ENCODE measurements around the gene AVEN.

Gene AVEN

DNA sequence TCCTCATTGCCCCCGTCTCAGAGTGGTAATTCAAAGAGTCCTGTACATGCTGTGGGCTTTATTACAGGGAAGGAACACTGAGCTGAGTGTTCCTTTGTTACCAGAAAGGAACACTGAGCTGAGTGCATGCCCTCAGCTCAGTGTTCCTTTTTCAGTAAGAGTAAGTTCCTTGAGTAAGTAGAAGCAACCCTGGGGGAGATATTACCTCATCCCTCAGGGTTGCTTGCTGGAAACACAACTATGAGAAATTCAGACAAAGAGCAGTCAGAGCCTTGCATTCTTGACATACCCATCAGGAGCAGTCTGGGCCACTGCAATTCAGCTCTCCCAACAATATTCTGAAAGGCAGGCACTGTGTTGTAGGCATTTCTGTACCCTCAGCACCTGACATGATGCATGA lies 53.7 kb downstream of the AVEN start:
- DNase-seq (ENCODE audit: low spot score) = no peak

DNA sequence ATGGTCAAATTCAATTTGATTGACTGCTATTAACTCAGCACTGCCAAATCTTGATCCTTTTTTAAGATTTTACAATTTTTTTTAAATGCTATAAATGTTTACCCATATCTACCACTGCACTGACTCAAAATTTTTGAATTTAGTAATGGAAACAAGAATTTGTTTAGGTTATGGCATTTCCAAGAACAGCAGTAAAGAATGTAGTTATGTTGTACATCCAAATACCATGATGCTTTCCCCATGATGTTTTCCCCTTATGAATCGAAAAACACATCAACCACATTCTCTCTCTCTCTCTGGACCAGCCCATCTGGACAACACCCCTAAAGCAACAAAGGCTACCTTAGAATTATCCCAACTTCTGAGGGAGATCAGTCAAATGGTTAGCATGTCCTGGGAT lies 56.5 kb downstream of the AVEN start:
- no peak for DNase-seq (ENCODE audit: low spot score)

GRCh38 chr15:33980159-33980558 lies 58.8 kb downstream of the AVEN start:
- DNase-seq (ENCODE audit: low spot score) = no peak

DNA sequence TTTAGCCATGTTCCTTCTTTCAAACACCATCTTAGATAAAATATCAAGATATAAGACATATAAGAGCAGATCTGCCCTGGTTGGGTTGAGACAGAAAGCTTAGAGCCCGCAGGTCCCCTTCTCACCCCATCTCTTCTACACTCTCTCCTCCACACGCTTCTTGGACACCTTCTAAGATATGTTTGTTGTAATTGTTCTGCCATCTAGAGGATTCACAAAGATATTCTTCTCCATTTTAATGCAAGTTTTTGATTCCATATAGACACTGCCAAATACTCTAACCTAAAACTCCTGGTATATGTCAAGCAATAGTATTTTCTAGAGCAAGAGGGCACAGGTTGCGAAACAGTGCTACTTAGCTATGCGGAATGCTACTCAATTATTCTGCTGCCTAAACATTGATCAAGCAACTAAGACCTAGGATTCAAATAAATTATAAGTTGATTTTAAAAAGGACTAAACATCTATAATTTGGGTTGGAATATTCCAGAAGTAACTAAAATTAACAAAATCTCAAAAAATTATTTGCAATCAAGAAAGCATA lies 63.9 kb downstream of the AVEN start:
- DNase-seq (ENCODE audit: low spot score) = no peak

DNA sequence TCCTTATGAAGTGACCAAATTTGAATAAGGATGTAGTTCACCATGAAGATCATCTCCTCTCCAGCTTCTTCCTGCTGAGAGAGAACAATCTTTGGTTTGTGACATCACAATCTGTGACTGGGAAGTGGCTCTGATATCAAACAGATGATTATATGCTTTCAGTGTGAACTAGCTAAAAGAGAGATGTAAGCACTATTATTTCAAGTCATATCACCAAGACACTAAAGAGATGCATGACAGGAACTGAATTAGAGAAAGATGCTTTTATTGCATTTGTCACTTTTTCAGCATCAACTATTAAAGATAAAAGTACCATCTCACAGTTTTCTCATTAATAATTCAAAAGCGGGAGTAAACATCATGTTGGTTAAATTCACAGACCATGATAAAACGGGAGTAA lies 67.2 kb downstream of the AVEN start:
- no peak for DNase-seq (ENCODE audit: low spot score)

GRCh38 chr15:33968821-33969220 lies 70.2 kb downstream of the AVEN start:
- DNase-seq (ENCODE audit: low spot score) = no peak

DNA sequence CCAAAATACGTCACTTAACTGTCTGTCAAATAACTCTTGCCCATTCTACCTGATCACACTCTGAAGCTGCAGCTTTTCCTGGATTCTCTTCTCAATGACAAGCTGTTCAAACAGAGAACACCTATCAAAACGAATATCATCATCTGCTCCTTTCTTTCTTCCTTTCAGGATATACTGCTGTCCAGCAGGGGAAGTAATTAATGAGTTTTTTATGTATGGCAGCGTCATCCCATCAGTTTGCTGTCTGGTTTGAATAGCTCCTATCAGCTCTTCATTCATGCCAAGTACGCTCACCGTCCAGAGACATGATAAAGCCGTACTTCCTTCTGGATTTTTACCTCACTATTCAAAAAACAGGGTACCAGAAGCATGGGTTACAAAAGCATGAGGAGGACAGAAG lies 70.8 kb downstream of the AVEN start, which contains the start of gene CHRM5:
CHRM5 (plus strand) TSS at position 274 of the 400 bp plus-strand sequence. CDS start 94,221 bp downstream, outside the sequence.
- DNase-seq (ENCODE audit: low spot score) = no peak

DNA sequence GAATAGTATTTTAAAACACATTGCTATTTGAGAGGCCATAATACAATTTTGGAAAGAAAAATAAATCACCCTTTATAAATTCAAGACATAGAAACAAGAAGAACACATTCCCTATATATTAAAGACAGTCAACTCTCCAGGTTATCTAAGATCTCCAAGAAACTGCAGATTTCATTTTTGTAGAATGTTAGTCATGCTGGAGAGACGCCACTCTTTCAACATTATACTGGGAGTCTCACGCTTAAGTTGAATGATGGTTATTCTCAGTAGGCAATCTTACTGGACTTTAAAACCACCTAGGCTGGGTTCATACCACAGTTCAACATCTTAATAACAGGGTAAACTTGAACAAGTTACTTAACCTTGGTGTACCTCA lies 74.4 kb downstream of the AVEN start:
- DNase-seq (ENCODE audit: low spot score) = no peak

GRCh38 chr15:33963831-33964664 lies 75.0 kb downstream of the AVEN start:
- peak; percentile 26 for DNase-seq (ENCODE audit: low spot score)

DNA sequence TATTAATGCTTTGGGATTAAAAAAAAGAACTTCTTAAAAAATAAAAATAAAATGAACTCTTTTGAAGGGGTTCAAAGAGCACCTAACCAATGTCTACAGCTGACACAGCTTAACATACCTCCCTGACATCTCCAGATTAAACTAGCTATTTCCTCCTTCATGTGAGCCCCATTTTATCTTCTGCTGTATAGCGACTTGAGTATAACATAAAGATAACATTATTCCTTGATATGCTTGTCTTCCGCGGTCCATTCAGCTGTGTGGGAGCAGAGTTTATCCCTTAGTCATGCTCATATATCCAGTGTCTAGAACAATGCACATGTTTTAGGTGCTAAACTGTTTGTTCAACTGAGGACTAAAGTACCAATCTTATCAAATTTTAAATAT lies 78.5 kb downstream of the AVEN start:
- no peak for DNase-seq (ENCODE audit: low spot score)

DNA sequence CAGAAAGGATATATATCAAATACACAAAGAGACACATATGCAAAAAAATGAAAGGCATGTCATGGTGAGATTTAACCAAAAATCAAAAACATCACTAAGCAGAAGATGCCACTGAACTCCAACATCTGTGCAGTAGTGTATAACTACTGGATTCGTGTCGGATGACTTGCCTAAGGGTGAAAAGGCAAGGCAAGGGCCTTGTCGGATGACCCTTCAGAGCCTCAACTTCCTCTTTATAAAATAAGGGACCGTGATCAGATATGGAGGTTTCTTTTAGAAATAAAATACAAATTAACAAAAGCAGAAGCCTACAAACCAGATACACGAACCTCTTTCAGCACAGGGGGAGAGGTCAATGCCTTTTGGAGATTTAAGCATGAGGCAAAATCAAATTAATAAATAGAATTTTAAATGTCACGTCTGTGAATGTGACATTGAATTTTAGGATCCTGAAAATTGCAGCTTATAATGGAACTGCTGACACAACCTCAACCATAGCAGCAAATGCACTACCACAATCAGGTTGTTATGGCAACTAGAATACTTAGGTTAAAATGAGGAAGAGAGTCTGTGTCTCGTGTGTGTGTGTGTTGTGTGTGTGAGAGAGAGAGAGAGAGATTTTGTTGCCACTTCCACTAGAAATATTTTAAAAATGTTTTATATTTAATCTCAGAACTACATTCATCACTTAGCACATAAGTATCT lies 79.0 kb downstream of the AVEN start:
- DNase-seq (ENCODE audit: low spot score) = no peak

GRCh38 chr15:33956397-33956796 lies 82.6 kb downstream of the AVEN start:
- DNase-seq (ENCODE audit: low spot score) = no peak

DNA sequence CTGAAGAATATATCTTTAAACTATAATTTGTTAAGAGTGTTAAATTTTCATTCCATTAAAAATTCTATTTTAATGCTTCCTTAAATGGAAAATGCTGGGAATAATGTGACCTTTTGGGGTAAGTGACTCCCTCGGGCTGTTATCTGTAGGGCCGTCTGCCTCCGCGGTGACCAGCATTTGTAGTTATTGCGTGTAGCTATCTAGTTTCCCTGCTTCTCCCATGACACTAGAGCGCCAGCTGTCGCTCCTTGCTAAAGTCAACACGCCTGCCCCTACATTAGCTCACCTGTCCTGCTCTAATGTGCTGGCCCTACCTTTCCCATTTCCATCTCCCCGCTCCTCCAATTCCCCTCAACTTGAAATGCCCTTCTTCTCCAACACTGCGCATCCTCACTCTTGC lies 83.1 kb downstream of the AVEN start:
- no peak for DNase-seq (ENCODE audit: low spot score)

DNA sequence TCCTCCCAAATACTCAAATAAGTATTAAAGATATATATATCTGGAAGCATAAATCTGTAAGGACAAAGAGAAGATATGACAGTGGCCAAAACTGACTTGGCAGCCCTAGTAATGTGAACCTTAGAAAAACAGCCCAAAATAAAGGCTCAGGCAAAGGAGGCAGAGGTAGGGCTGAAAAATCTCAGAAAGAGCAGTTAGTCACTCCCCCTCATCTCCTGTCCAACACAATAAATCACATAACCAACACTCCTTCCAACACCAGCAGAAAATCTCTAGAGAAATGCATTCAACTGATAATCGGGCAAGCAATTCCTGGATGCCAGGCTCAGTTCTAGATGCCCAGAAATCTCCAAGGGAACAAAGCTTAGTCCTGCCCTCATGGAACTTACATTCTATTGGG lies 92.9 kb downstream of the AVEN start:
- no peak for DNase-seq (ENCODE audit: low spot score)

DNA sequence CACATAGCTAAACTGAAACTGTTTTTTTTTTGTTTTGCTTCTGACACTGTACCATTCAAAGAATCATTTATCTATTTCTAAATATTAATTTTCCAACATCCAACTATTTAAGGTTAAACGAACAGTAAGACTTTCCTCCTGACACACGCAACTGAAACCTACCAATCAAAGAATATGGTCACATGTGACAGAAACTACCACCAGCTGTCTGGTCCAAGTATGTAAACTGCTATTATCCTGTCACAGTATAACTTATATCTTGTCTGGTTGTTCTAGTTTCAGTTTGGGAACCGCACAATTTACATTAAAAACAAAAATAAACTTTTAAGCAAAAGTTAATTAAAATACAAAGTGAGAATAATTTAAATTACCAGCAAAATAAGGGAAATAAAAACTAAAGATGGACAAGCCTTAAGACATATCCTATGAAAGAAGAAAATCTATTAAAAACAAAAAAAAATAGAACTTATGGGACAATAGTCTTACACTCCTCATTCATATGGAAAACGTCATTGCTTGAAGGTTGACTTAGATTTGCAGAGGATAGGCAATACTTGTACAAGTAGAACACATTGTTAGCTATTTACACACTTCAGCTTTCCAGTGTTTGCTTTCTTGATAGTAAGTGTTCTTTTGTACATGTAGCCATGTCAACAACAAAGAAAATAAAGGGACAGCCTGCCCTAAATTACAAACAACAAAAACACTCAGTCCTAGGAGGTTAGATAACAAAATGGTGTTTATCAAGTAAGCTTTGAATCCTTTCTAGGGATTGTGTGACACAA lies 97.5 kb downstream of the AVEN start:
- DNase-seq (ENCODE audit: low spot score) = no peak

DNA sequence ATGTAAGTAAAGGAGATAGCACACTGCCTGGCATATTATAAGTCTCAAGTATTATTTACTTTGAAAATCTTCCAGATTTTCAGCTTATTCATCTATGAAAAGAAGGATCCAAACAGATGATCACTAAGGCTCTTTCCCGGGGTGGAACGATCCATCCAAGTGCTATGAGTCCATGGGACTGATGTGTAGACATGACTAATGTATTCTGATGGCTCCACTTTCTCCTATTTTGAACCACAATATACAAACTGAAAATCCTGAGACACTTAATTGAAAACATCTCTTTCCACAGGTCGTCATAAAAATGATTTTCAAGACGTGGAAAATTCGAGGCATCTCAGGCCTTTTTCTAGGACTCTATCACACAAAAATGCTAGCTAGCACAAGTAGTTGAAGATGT lies 104.1 kb downstream of the AVEN start:
- no peak for DNase-seq (ENCODE audit: low spot score)

DNA sequence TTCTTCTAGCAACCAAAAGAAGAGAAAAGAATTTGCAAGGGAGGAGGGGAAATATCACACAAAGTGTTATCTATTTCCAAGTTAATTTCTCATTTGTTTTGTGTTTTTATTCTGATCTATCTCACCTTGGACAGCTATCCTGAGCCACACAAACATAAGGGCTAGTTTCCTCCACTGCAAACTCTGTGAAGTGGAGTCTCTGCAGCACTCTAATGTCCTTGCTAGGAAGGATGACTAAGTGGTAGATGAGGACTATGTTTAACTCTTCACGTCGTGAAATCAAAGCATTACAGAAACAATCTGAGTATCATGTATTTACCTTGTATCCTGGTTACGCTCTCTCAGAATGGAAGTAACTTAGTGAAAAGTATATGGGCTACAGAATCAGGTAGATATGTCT lies 104.6 kb downstream of the AVEN start:
- no peak for DNase-seq (ENCODE audit: low spot score)

GRCh38 chr15:33932734-33933133 lies 106.3 kb downstream of the AVEN start:
- DNase-seq (ENCODE audit: low spot score) = no peak

DNA sequence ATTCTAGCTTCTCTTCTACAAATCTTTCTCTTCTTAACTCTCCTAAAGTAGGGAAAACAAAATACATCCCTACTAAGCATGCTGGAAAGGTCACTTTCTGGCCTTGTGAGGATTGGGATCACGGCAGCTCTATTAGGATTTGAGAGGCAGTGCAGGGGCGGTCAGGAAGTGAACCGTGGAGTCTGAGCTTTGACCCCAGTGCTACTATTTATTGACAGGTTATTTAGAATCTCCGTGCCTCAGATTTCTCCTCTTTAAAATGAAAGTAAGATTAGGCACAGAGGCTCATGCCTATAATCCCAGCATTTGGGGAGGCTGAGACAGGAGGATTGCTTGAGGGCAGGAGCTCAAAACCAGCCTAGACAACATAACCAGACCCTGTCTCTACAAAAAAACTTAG lies 112.7 kb downstream of the AVEN start:
- no peak for DNase-seq (ENCODE audit: low spot score)

- no peak for DNase-seq (ENCODE audit: low spot score)
Observed at GRCh38 chr15:33923446-33923845, 115.6 kb downstream of the AVEN start.

GRCh38 chr15:33915571-33916407 lies 123.2 kb downstream of the AVEN start:
- DNase-seq (ENCODE audit: low spot score) = peak; percentile 67

DNA sequence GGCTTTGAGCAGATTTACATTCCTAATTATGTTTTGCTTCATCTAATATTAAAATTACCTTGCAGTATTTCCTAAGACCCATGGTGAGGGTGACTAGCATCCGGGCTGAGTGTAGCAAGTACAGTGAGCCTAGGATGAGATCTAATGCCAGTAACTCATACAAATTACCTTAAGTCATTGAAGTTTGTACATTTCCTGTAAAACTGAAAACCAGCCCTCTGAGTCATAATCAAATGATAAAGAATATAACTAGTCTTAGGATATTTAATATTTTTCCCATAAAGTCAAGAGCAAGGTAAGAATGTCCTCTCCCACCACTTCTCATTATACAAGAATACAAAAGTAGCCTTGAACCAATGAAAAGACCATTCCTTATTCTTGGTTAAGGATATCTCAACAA lies 125.5 kb downstream of the AVEN start:
- DNase-seq (ENCODE audit: low spot score) = no peak

Measured in LoVo (cell line).